GM12874 (cell line): Measurements from ENCODE around the gene KRTAP10-11.

Experiments
- TF ChIP-seq, protein P1 (sequence below): IDR thresholded peaks from 2 replicates; pipeline ENCODE4 v1.5.1; 2011; ENCODE audit warnings: low read depth, mild to moderate bottlenecking, control low read depth, low read length, moderate library complexity; ENCODE audit not compliant: insufficient read depth

KRTAP10-11 gene

GRCh38 chr21:44630440-44630839 lies 15.8 kb upstream of the KRTAP10-11 start:
- TF ChIP-seq, protein P1, sequence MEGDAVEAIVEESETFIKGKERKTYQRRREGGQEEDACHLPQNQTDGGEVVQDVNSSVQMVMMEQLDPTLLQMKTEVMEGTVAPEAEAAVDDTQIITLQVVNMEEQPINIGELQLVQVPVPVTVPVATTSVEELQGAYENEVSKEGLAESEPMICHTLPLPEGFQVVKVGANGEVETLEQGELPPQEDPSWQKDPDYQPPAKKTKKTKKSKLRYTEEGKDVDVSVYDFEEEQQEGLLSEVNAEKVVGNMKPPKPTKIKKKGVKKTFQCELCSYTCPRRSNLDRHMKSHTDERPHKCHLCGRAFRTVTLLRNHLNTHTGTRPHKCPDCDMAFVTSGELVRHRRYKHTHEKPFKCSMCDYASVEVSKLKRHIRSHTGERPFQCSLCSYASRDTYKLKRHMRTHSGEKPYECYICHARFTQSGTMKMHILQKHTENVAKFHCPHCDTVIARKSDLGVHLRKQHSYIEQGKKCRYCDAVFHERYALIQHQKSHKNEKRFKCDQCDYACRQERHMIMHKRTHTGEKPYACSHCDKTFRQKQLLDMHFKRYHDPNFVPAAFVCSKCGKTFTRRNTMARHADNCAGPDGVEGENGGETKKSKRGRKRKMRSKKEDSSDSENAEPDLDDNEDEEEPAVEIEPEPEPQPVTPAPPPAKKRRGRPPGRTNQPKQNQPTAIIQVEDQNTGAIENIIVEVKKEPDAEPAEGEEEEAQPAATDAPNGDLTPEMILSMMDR = no peak

DNA sequence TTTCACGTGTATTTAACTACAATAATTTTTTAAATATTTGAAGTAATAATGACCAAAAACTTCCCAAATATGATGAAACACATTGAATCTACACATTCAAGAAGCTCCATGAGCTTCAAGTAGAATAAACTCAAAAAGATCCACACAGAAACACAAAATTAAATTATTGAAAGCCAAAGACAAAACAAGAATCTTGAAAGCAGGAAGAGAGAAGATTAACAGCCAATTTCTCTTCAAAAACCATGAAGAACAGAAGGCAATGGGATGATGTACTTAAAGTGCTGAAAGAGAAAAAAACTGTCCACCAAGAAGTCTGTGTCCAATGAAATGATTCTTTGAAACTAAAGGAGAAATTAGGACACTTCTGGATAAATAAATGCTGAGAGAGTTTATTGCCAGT lies 14.1 kb upstream of the KRTAP10-11 start:
- TF ChIP-seq, protein P1 = no peak

DNA sequence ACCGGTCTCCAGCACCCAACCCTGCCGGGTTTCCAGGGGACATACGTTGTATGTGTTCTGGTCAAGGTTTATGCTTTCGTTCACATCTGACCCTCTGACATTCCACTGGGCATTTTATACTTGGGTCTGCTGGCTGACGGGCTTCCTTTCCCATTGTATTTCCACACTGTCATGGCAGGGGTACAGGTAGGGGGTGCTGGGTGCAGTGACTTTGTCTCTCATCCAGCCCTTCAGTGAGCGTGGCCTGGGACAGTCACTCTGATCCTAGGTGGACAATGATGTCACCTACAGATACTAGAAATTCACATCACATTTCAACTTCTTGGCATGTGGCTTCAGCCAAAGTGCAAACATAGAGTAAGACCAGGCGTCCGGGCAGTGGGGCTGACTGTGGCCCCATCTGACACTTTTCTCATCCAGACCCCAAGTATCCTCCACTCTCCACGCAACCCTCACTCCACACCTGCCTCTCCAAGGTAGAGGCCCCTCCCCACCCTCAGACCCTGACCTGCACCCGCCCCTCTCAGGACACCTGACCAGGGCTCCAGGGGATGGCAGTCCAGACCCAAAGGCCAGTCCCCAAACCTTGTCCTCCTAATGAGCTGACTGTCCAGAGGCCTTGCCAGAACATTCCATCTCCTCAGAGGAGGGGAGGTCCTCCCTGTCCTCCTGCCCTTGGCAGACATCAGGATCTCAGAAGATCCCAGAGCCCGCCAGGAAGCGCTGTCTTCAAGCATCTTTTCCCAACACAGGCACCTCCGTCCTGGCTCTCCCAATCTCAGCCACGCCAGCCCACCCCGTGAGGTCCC lies 9.8 kb upstream of the KRTAP10-11 start:
- TF ChIP-seq, protein P1 = no peak

DNA sequence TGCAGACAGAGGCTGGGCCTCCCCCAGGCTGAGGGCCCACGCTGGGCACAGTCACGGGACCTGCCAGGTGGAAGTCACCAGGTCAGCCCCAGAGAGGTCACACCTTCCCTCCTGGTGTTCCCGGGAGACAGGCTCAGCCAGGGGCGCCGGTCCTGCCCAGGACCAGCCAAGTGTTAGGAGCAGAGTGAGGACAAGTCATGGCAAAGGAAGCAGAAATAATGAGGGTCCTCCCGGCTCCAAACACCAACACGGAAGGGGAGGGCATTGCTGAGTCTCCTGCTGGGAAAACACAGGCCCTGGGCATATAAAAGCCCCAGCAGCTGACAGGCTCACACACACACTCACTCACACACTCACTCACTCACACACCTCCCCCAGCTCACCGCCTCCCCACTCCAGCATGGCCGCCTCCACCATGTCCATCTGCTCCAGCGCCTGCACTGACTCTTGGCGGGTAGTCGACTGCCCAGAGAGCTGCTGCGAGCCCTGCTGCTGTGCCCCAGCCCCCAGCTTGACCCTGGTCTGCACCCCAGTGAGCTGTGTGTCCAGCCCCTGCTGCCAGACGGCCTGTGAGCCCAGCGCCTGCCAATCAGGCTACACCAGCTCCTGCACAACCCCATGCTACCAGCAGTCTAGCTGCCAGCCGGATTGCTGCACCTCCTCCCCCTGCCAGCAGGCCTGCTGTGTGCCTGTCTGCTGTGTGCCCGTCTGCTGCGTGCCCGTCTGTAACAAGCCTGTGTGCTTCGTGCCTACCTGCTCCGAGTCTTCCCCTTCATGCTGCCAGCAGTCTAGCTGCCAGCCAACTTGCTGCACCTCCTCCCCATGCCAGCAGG lies 9.0 kb upstream of the KRTAP10-11 start, which contains the start of gene KRTAP10-10:
Gene KRTAP10-10 (plus strand): TSS at position 339 of the 833 bp plus-strand sequence. CDS start 62 bp downstream, at position 401.
- TF ChIP-seq, protein P1 = no peak

- TF ChIP-seq, protein P1 = no peak
These were observed 6.9 kb upstream of the KRTAP10-11 start for GRCh38 chr21:44639331-44639655.

DNA sequence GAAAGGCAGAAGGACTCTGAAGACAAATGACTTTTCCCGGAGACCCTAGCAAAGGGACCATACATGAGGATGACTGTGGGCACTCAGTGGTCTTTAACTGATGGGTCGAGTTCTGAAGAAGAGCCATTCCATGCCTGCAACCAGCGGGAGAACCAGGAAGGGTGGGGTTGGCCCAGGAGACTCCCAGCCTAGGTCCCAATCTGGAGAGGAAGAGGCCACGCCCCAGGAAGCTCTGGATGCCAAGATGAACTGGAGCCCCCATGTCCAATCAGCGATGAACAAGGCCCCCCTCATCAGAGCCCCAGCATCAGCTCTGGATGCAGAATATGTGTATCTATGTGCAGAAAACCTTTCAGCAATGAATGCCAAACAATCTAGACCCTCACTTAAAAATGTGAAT lies 5.5 kb upstream of the KRTAP10-11 start:
- TF ChIP-seq, protein P1 = no peak

GRCh38 chr21:44643741-44644310 lies 2.4 kb upstream of the KRTAP10-11 start:
- TF ChIP-seq, protein P1 = no peak
